SJSA1 (cell line): Measurements from ENCODE around the gene DDX59. TPM values are rescaled to one million over a fixed set of nuclear protein-coding genes. Genes with fewer than 3 reads are reported as not detected.

Source experiments
- DNase-seq, 2 experiments: peaks; one replicate each; pipeline ENCODE4 v3.0.0-alpha.2; 2015 to 2020; ENCODE audit warnings: low spot score in 2 of 2, low read depth in 1 of 2
- H3K27ac ChIP-seq: fragments of 250-450 bp; sonication (Bioruptor Pico); 2 replicates; pipeline ENCODE4 v1.5.1; 2020; ENCODE audit warnings: mild to moderate bottlenecking, moderate library complexity
- H3K27me3 ChIP-seq: fragments of 250-450 bp; sonication (Bioruptor Pico); replicated peaks from 2 replicates; pipeline ENCODE4 v1.5.1; 2020; ENCODE audit warnings: mild to moderate bottlenecking, moderate library complexity
- H3K36me3 ChIP-seq: fragments of 250-450 bp; sonication (Bioruptor Pico); 2 replicates; pipeline ENCODE4 v1.5.1; 2020; ENCODE audit warnings: mild to moderate bottlenecking
- H3K4me1 ChIP-seq: fragments of 250-450 bp; sonication (Bioruptor Pico); replicated peaks from 2 replicates; pipeline ENCODE4 v1.6.1; 2021; ENCODE audit warnings: mild to moderate bottlenecking
- H3K4me3 ChIP-seq: fragments of 250-450 bp; sonication (Bioruptor Pico); 2 replicates; pipeline ENCODE4 v1.5.1; 2020; ENCODE audit warnings: mild to moderate bottlenecking
- H3K9me3 ChIP-seq: fragments of 250-450 bp; sonication (Bioruptor Pico); replicated peaks from 2 replicates; pipeline ENCODE4 v1.5.1; 2020; ENCODE audit warnings: mild to moderate bottlenecking
- total RNA-seq: library from RNA; depleted of rRNA; stranded (reverse); fragments of >200 nt; shearing (Covaris generic); gene quantifications from 2 replicates; pipeline ENCODE4 v1.2.3, GENCODE V29; 2014; rRNA removed

The DDX59 gene
- total RNA-seq, 1 experiment from 2014 or later = 16.5 TPM

DNA sequence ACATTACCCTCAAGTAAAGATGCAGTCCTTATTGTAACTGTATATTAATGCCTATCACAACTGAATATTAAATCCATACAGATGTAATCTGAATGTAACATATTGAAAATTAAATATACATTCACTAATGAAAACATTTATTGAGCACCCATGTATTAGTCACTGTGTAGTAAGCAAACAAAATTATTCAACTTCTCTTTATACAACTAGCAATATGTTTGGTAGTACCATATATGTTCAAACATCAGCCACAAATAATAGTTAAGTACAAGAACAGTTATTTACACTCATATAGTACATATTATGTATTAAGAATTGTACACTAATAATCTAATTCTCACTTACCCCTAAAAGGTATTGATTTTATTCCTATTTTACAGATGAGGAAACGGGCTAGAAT is 67.1 kb downstream of the DDX59 start:
- H3K4me3 ChIP-seq = no peak overlapping the region
- H3K36me3 ChIP-seq = peaks cover 80% of the 10 kb centered on the region
- H3K27ac ChIP-seq = no peak overlapping the region
- DNase-seq = no peak
- H3K27me3 ChIP-seq = no peaks in the 10 kb centered on the region
- H3K9me3 ChIP-seq = no peaks in the 10 kb centered on the region
- no peaks in the 10 kb centered on the region for H3K4me1 ChIP-seq

Other genes starting within 250 kb of the DDX59 start
- gene KIF14, start 49.2 kb downstream of the DDX59 start, total RNA-seq = 27.8 and 32.2 TPM in 2 replicates
- gene CAMSAP2, start 69.0 kb upstream of the DDX59 start, total RNA-seq = 19.8 and 35.1 TPM in 2 replicates
- gene GPR25, start 203.1 kb upstream of the DDX59 start, total RNA-seq = not detected in 2 replicates
- 0.72 and 5.5 TPM in 2 replicates for gene INAVA, start 225.0 kb upstream of the DDX59 start, total RNA-seq